Esophagus squamous epithelium (tissue), 5 donors: ENCODE results near the gene AIRE. TPM values are rescaled to one million over a fixed set of nuclear protein-coding genes. Genes with fewer than 3 reads are reported as not detected.
"Not testable (repeated sequence)": the region's sequence is repeated elsewhere in the genome, so short reads cannot be mapped to it uniquely, and the experiment has no call there.

Experiments used
- DNase-seq: peaks from one replicate; lab custom pipeline; 2025; lab: John Stamatoyannopoulos, UW
- H3K27ac ChIP-seq, 4 donors: fragments of 200-600 bp; sonication (generic); one replicate each; pipeline ENCODE4 v1.5.1; 2016 to 2019; ENCODE audit warnings: mild to moderate bottlenecking in 1 of 4
- H3K27me3 ChIP-seq, 4 donors: fragments of 200-600 bp; sonication (generic); 1 replicate in 3 of 4; 2 replicates in 1 of 4; pipeline versions ENCODE4 v1.5.1 to v1.6.0; 2017 to 2021; ENCODE audit warnings: antibody characterized with exemption in 1 of 4
- H3K36me3 ChIP-seq, 3 donors: fragments of 200-600 bp; sonication (generic); one replicate each; pipeline ENCODE4 v1.5.1; 2016 to 2019
- H3K4me1 ChIP-seq, 3 donors: fragments of 200-600 bp; sonication (generic); one replicate each; pipeline ENCODE4 v1.5.1; 2017 to 2019
- H3K4me3 ChIP-seq, 4 donors: fragments of 200-600 bp; sonication (generic); 1 replicate in 3 of 4; 2 replicates in 1 of 4; pipeline ENCODE4 v1.5.1; 2016 to 2019; ENCODE audit warnings: mild to moderate bottlenecking in 2 of 4, moderate library complexity in 1 of 4
- H3K9me3 ChIP-seq, 3 donors: fragments of 200-600 bp; sonication (generic); one replicate each; pipeline ENCODE4 v1.5.1; 2016 to 2019
- POLR2A ChIP-seq, 4 donors: fragments of 450-650 bp; IDR thresholded peaks; one replicate each; pipeline ENCODE4 v1.6.1; 2017; ENCODE audit warnings: antibody characterized with exemption in 4 of 4, mild to moderate bottlenecking in 4 of 4, moderate library complexity in 3 of 4
- WGBS, 2 donors: methylation state at CpG; one replicate each; pipeline ENCODE4 v1.1.5; 2018; 5-methylcytosine and 5-hydroxymethylcytosine counted together
- intact Hi-C: fragments of 100-400 bp; cut with DNase I; formaldehyde crosslinking; loops from one replicate; pipeline ENCODE4 v1.15.0; 2022
- total RNA-seq, 4 donors: library from RNA; depleted of rRNA; stranded (reverse); fragments of >200 nt; gene quantifications; one replicate each; pipeline ENCODE4 v1.1.0, GENCODE V29; 2016
- TF ChIP-seq, protein P1 (sequence below), 6 experiments: fragments of 450-650 bp in 4 of 6; fragments of 200-600 bp in 2 of 6; sonication (generic) in 2 of 6; IDR thresholded peaks; one replicate each; pipeline ENCODE4 v1.5.1; 2016 to 2019; ENCODE audit warnings: antibody characterized with exemption in 6 of 6, mild to moderate bottlenecking in 4 of 6, moderate library complexity in 4 of 6
- donor health status: DM: yes; HTN: yes; CAD: no.

AIRE gene
- total RNA-seq, 4 donors from 2014 or later, result not detected

DNA sequence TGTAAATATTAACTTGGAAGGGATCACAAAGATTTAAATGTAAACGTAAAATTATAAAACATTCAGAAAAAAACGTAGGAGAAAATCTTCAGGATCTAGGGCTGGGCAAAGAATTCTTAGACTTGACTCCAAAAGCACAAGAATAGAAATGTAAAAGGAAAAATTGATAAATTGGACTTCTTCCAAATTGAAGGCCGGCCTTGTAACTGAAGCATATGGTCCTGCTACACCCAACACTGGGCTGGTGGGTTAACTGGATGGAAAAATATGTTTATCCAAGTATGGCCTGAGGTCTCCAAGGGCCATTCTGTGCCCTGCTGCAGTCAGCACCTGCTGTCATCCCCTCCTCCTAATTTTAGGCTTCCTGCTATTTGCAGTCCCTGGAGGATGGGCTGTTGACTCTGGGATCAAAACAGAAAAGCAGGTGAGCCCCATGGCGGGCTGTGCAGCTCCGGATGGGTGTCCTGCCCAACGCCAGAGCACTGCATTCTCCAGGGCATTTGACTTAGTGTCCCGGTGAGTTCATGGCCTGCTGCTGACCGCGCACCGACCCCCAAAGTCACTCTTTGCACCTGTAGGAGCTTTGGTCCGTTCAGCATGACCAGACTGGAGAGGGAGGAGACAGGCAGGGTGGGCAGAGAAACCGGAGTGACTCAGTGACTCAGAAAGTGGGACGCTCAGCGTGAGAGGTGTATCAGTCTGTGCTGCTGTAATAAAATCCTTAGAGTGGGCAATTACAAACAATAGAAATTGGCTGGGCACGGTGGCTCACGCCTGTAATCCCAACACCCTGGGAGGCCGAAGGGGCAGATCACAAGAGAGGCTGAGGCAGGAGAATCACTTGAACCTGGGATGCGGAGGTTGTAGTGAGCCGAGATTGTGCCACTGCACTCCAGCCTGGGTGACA lies 6.1 kb upstream of the AIRE start:
- H3K36me3 ChIP-seq, result no peaks in the 10 kb centered on the region
- H3K9me3 ChIP-seq, result no peaks in the 10 kb centered on the region
- no peak for DNase-seq
- H3K4me1 ChIP-seq, result peaks cover 0 to 10% (median 0%) of the 10 kb centered on the region in 3 donors
- no peak overlapping the region for H3K4me3 ChIP-seq
- TF ChIP-seq, protein P1, sequence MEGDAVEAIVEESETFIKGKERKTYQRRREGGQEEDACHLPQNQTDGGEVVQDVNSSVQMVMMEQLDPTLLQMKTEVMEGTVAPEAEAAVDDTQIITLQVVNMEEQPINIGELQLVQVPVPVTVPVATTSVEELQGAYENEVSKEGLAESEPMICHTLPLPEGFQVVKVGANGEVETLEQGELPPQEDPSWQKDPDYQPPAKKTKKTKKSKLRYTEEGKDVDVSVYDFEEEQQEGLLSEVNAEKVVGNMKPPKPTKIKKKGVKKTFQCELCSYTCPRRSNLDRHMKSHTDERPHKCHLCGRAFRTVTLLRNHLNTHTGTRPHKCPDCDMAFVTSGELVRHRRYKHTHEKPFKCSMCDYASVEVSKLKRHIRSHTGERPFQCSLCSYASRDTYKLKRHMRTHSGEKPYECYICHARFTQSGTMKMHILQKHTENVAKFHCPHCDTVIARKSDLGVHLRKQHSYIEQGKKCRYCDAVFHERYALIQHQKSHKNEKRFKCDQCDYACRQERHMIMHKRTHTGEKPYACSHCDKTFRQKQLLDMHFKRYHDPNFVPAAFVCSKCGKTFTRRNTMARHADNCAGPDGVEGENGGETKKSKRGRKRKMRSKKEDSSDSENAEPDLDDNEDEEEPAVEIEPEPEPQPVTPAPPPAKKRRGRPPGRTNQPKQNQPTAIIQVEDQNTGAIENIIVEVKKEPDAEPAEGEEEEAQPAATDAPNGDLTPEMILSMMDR (IDR thresholded peaks at IDR 0.05), result no peak
- no peak for TF ChIP-seq POLR2A (IDR thresholded peaks at IDR 0.05)
- intact Hi-C loops, result no loop called here
- WGBS, 2 donors, result 75 to 87% methylated on average over 8 to 15 of the region's 19 CpGs
- H3K27ac ChIP-seq, result no peak overlapping the region
- peaks cover 0 to 21% (median 0%) of the 10 kb centered on the region in 4 donors for H3K27me3 ChIP-seq

DNA sequence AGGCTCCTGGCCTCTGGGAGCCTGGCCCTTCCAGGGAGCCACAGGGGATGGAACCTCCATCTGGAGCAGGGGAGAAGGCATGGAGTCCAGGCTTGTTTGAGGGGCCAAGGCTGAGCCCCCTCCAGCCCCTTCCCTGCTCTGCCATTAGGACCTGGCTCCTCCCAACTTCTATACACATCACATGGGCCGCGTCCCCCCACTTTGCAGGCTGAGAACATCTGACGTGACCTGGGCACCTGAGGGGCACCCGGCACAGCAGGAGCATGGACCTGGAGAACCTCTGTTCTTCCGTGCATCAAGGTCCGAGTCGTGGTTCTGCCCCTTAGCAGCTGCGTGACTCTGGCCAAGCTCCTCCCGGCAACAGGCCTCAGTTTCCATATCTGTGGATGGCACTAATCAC lies 3.9 kb upstream of the AIRE start:
- DNase-seq, result no peak
- WGBS, 2 donors, result 85% methylated on average over 4 of the region's 9 CpGs; no CpG with 5 or more reads in 1 of the 2 donors
- Histone ChIP-seq H3K36me3 (no peaks in the 10 kb centered on the region), H3K27me3 (peaks cover 0 to 43% (median 3%) of the 10 kb centered on the region in 4 donors), H3K9me3 (no peaks in the 10 kb centered on the region), H3K4me1 (peaks cover 0 to 21% (median 5%) of the 10 kb centered on the region in 3 donors), H3K4me3 (no peak overlapping the region), H3K27ac (no peak overlapping the region)
- TF ChIP-seq, protein P1 (IDR thresholded peaks at IDR 0.05), result no peak
- no peak for TF ChIP-seq POLR2A (IDR thresholded peaks at IDR 0.05)
- intact Hi-C loops, result no loop called here

DNA sequence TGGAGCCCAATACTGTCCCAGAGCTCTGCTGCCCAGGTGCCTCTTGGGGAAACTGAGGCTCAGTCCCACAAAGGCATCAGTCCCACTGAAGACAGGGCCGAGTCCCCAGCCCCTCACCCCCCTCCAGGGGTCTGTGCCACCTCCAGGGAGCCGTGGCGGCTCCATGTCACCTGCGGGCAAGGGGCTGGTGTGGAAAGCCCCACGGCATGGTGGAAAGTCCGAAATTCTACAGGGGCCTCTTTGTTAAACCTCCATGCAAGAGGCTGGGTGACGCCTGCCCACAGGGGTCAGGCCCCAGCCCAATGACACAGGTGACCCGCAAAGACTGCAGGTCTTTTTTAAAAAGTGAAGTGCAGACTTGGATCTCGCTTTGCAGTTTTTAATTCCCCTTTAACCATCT lies 3.3 kb upstream of the AIRE start:
- DNase-seq, result no peak
- no peak overlapping the region for H3K4me3 ChIP-seq
- WGBS, 2 donors, result 81 to 89% methylated on average over 3 to 5 of the region's 9 CpGs

DNA sequence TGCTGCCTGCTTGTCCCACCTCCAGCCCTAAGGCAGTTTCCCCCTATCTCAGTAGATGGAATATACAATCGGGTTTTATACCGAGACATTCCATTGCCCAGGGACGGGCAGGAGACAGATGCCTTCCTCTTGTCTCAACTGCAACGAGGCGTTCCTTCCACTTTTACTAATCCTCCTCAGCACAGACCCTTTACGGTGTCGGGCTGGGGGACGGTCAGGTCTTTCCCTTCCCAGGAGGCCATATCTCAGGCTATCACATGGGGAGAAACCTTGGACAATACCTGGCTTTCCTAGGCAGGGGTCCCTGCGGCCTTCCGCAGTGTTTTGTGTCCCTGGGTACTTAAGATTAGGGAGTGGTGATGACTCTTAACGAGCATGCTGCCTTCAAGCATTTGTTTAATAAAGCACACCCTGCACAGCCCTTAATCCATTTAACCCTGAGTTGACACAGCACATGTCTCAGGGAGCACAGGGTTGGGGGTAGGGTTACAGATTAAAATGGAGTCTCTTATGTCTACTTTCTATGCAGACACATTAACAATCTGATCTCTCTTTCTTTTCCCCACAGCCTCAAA lies 2.4 kb upstream of the AIRE start:
- intact Hi-C loops, H3K9me3 ChIP-seq, DNase-seq: not testable (repeated sequence)

More for the DNA sequence above, 3.3 kb upstream of the AIRE start:
- H3K27me3 ChIP-seq, result peaks cover 0 to 48% (median 3%) of the 10 kb centered on the region in 4 donors
- intact Hi-C loops, result no loop called here
- no peaks in the 10 kb centered on the region for H3K9me3 ChIP-seq
- TF ChIP-seq, protein P1 (IDR thresholded peaks at IDR 0.05), result no peak
- no peak for TF ChIP-seq POLR2A (IDR thresholded peaks at IDR 0.05)
- peaks cover 0 to 21% (median 5%) of the 10 kb centered on the region in 3 donors for H3K4me1 ChIP-seq
- H3K36me3 ChIP-seq, result no peaks in the 10 kb centered on the region
- no peak overlapping the region for H3K27ac ChIP-seq

DNA sequence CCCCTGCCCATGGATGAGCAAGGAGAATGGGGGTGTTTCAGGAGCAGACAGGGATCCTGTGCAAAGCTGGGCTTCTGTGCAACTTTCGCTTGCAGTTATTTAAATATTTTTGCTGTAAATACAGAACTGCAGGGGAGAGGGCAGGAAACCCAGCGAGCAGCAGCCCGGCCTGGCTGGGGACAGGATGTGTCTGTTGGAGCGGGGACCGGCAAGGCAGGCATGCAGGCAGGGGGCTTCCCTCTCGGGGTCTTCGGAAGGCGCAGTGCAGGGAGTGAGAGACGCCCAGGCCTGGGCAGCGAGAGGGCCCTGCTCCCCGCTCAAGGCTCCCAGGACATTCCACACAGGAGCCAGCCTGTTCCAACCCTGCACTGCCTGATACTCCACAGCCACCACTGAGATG lies 1.7 kb upstream of the AIRE start:
- Histone ChIP-seq H3K27ac (no peak overlapping the region), H3K4me1 (peaks cover 0 to 21% (median 5%) of the 10 kb centered on the region in 3 donors), H3K36me3 (no peaks in the 10 kb centered on the region), H3K27me3 (peaks cover 0 to 64% (median 3%) of the 10 kb centered on the region in 4 donors), H3K4me3 (no peak overlapping the region), H3K9me3 (no peaks in the 10 kb centered on the region)
- intact Hi-C loops, result no loop called here
- TF ChIP-seq, protein P1 (IDR thresholded peaks at IDR 0.05), result no peak
- no peak for TF ChIP-seq POLR2A (IDR thresholded peaks at IDR 0.05)
- 63 to 71% methylated on average over 11 of the region's 11 CpGs for WGBS, 2 donors
- DNase-seq, result no peak

More for the DNA sequence above, 2.4 kb upstream of the AIRE start:
- Histone ChIP-seq H3K27me3 (peaks cover 0 to 58% (median 3%) of the 10 kb centered on the region in 4 donors), H3K4me1 (peaks cover 0 to 21% (median 5%) of the 10 kb centered on the region in 3 donors)
- H3K4me3 ChIP-seq, H3K36me3 ChIP-seq, H3K27ac ChIP-seq: not testable (repeated sequence)
- WGBS, 2 donors, result 50 to 60% methylated on average over 9 to 10 of the region's 11 CpGs
